ENCODE data around the gene FAM193A. TPM values are rescaled to one million over a fixed set of nuclear protein-coding genes. Genes with fewer than 3 reads are reported as not detected.

The FAM193A gene
- total RNA-seq, 4 donors from 2014 or later, result 17.1 to 51.2 (median 28.1) TPM

GRCh38 chr4:2570036-2570435 is 33.6 kb downstream of the FAM193A start:
- intact Hi-C loops (cut with DNase I; ENCODE audit: low total_unique reads), result no loop called here
- Histone ChIP-seq H3K36me3 (no peaks in the 10 kb centered on the region), H3K9me3 (no peaks in the 10 kb centered on the region), H3K4me1 (peaks cover 0 to 3% of the 10 kb centered on the region in 2 donors), H3K27ac (peak overlapping the region in 1 of 2 donors; percentile 18), H3K4me3 (no peak overlapping the region), H3K27me3 (no peaks in the 10 kb centered on the region)
- TF ChIP-seq POLR2A (IDR thresholded peaks at IDR 0.05) (no peak), CTCF (IDR thresholded peaks at IDR 0.05) (no peak)
- DNase-seq, result no peak

- H3K27me3 ChIP-seq, result no peaks in the 10 kb centered on the region
- H3K27ac ChIP-seq, result peak overlapping the region; percentile 18
- TF ChIP-seq CTCF (IDR thresholded peaks at IDR 0.05), result no peak
- no peak for TF ChIP-seq POLR2A (IDR thresholded peaks at IDR 0.05)
- intact Hi-C loops (cut with DNase I; ENCODE audit: low total_unique reads), result no loop called here
- H3K4me1 ChIP-seq, result peaks cover 0 to 3% of the 10 kb centered on the region in 2 donors
- H3K9me3 ChIP-seq, result no peaks in the 10 kb centered on the region
- DNase-seq, result peak in 1 of 2 donors; percentile 31
- H3K4me3 ChIP-seq, result no peak overlapping the region
- no peaks in the 10 kb centered on the region for H3K36me3 ChIP-seq
These were observed 34.2 kb downstream of the FAM193A start for GRCh38 chr4:2570551-2571222.

- Histone ChIP-seq H3K4me1 (peaks cover 0 to 3% of the 10 kb centered on the region in 2 donors), H3K36me3 (no peaks in the 10 kb centered on the region), H3K27me3 (no peaks in the 10 kb centered on the region), H3K27ac (no peak overlapping the region), H3K9me3 (no peaks in the 10 kb centered on the region), H3K4me3 (no peak overlapping the region)
- DNase-seq, result no peak
- intact Hi-C loops (cut with DNase I; ENCODE audit: low total_unique reads), result no loop called here
- TF ChIP-seq POLR2A (IDR thresholded peaks at IDR 0.05) (no peak), CTCF (IDR thresholded peaks at IDR 0.05) (no peak)
These were observed 35.6 kb downstream of the FAM193A start for GRCh38 chr4:2572076-2572475.

DNA sequence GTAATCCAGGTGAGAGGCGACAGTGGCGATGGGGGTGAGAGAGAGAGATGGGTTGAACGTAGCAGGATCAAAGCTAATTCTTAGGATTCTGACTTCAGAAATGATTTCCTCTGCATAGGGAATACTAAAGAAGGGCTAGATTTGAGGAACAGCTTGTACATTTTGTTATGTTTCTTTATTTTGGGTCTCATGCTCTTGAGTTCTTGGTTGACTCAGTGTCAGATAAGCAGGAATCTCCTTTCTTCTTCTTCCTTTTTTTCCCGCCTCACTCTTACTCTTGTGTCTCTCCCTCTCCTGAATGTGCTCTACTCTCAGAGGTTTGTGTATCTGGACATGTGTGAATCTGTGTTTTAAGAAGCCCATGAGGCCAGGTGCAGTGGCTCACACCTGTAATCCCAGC is 36.4 kb downstream of the FAM193A start:
- Histone ChIP-seq H3K27ac (no peak overlapping the region), H3K9me3 (no peaks in the 10 kb centered on the region), H3K27me3 (no peaks in the 10 kb centered on the region), H3K4me3 (no peak overlapping the region), H3K36me3 (no peaks in the 10 kb centered on the region), H3K4me1 (peaks cover 0 to 3% of the 10 kb centered on the region in 2 donors)
- no peak for DNase-seq
- no peak for TF ChIP-seq CTCF (IDR thresholded peaks at IDR 0.05)
- intact Hi-C loops (cut with DNase I; ENCODE audit: low total_unique reads), result no loop called here

DNA sequence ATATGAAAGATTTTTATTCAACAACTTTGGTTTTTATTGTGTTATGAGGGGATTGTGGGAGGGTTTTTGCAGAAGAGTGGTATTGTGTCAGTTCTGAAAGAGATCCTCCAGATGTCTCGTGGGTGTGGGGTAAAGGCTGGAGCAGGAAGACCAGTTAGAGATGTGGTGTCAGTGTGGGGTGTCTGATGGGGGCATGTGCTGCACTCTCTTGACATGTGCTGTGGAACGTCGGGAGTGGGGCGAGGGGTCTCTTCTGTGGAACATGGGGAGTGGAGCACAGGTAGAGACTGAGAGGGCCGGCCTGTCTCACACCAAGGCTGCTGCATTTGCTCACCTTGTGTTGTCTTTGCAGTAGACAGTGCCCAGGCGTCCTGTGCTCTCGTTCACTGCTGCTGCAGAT is 37.6 kb downstream of the FAM193A start:
- H3K27ac ChIP-seq, result no peak overlapping the region
- intact Hi-C loops (cut with DNase I; ENCODE audit: low total_unique reads), result no loop called here
- peaks cover 0 to 3% of the 10 kb centered on the region in 2 donors for H3K4me1 ChIP-seq
- no peak for DNase-seq
- H3K36me3 ChIP-seq, result no peaks in the 10 kb centered on the region
- H3K4me3 ChIP-seq, result no peak overlapping the region
- H3K9me3 ChIP-seq, result no peaks in the 10 kb centered on the region
- H3K27me3 ChIP-seq, result no peaks in the 10 kb centered on the region
- no peak for TF ChIP-seq POLR2A (IDR thresholded peaks at IDR 0.05)
- TF ChIP-seq CTCF (IDR thresholded peaks at IDR 0.05), result no peak
